PC-9 (cell line): ENCODE results near the gene S100A4. TPM values are rescaled to one million over a fixed set of nuclear protein-coding genes. Genes with fewer than 3 reads are reported as not detected.
A peak's percentile ranks its signal among the peaks of the same experiment; 100 is the strongest.

ENCODE experiments used
- BruUV-seq: library from RNA; stranded (reverse); fragments of 400-500 nt; replicated peaks from 2 replicates; lab custom pipeline; 2021; lab: Mats Ljungman, UMichigan
- CTCF ChIA-PET: fragments of 300-600 bp; sonication (Branson Sonifier 250); formaldehyde crosslinking; loops from one replicate; lab custom pipeline; 2022; ENCODE audit warnings: antibody characterized with exemption; lab: Charles Lee
- POLR2A ChIA-PET: fragments of 300-600 bp; sonication (Branson Sonifier 250); formaldehyde crosslinking; loops from one replicate; lab custom pipeline; 2022; ENCODE audit warnings: antibody characterized with exemption; ENCODE audit not compliant: unreplicated experiment; lab: Charles Lee
- DNase-seq, 2 experiments: peaks; one replicate each; pipeline versions ENCODE4 v3.0.0 to v3.0.0-alpha.2; 2015 to 2022; ENCODE audit warnings: mixed read lengths in 1 of 2
- H2AFZ ChIP-seq: fragments of 200-600 bp; sonication (generic); 2 replicates; pipeline ENCODE4 v1.8.1; 2017; ENCODE audit warnings: antibody characterized with exemption
- H3F3A ChIP-seq: fragments of 200-600 bp; sonication (generic); 2 replicates; pipeline ENCODE4 v1.8.1; 2017; ENCODE audit warnings: antibody characterized with exemption, mild to moderate bottlenecking, low read depth; ENCODE audit not compliant: insufficient read depth
- H3K27ac ChIP-seq: fragments of 200-600 bp; sonication (generic); 2 replicates; pipeline ENCODE4 v1.6.1; 2016; ENCODE audit warnings: mixed run types
- H3K27me3 ChIP-seq: fragments of 200-600 bp; sonication (generic); 2 replicates; pipeline ENCODE4 v1.6.1; 2016; ENCODE audit warnings: low read depth, mixed run types; ENCODE audit not compliant: insufficient read depth
- H3K36me3 ChIP-seq: fragments of 200-600 bp; sonication (generic); 2 replicates; pipeline ENCODE4 v1.6.1; 2016; ENCODE audit warnings: low read depth, mixed run types
- H3K4me1 ChIP-seq: fragments of 200-600 bp; sonication (generic); replicated peaks from 2 replicates; pipeline ENCODE4 v1.6.1; 2016; ENCODE audit warnings: mixed run types; ENCODE audit not compliant: insufficient read depth
- H3K4me2 ChIP-seq: fragments of 200-600 bp; sonication (generic); 2 replicates; pipeline ENCODE4 v1.6.1; 2017; ENCODE audit warnings: mixed run types
- H3K4me3 ChIP-seq: fragments of 200-600 bp; sonication (generic); 2 replicates; pipeline ENCODE4 v1.6.1; 2016; ENCODE audit warnings: mixed run types
- H3K79me2 ChIP-seq: fragments of 200-600 bp; sonication (generic); 2 replicates; pipeline ENCODE4 v1.6.1; 2017; ENCODE audit warnings: low read depth, mixed run types
- H3K9me2 ChIP-seq: fragments of 200-600 bp; sonication (generic); 2 replicates; pipeline ENCODE4 v1.8.1; 2017; ENCODE audit warnings: mild to moderate bottlenecking; ENCODE audit not compliant: insufficient read depth
- H3K9me3 ChIP-seq: fragments of 200-600 bp; sonication (generic); 2 replicates; pipeline ENCODE4 v1.8.1; 2016; ENCODE audit warnings: low read depth; ENCODE audit not compliant: insufficient read depth
- H4K20me1 ChIP-seq: fragments of 200-600 bp; sonication (generic); 2 replicates; pipeline ENCODE4 v1.8.1; 2017; ENCODE audit not compliant: insufficient read depth
- EZH2 ChIP-seq: fragments of 200-600 bp; sonication (generic); IDR thresholded peaks from 2 replicates; pipeline ENCODE4 v1.8.0; 2017; ENCODE audit warnings: antibody characterized with exemption, low read depth
- intact Hi-C: fragments of 100-400 bp; cut with micrococcal nuclease; formaldehyde crosslinking; loops from one replicate; pipeline ENCODE4 v1.10.0; 2022; ENCODE audit not compliant: unreplicated experiment
- total RNA-seq: library from RNA; stranded (reverse); gene quantifications from 2 replicates; pipeline ENCODE4 v1.2.3, GENCODE V29; 2021
- TF ChIP-seq, protein P1 (sequence below): fragments of 200-600 bp; sonication (generic); conservative IDR thresholded peaks from 2 replicates; pipeline ENCODE4 v1.6.1; 2017; ENCODE audit warnings: mixed run types, antibody characterized with exemption, mild to moderate bottlenecking, moderate library complexity

The S100A4 gene
- total RNA-seq, 1 experiment from 2014 or later: 303 TPM

DNA sequence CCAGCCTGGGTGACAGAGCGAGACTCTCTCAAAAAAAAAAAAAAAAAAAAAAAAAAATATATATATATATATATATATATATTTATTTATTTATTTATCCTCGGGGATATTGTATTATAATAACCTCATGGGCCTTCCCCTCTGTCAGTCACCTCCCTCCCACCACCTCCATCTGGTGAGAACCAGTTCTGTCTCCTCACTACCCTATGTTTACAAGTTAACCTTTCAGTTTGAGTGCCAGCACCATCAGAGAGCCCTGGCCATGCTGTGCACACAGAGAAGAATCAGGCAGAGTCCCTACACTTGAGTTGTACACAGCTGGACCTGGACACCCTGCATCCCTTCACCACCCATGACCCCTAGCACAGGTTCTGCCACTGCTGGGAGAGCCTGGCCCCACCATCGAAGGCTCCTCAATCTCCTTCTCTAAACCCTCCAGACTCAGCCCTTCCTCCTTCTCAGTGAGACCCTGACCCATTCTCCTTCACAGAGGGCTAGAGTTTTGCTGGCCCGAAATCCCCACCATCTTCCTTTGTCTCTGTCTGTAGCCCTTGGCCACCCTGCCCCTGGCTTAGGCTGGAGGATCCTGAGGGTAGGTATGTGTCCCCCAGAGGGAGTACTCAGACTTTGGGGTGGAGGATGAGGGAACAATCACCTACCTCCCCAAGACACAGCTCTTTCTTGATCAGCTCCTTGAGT lies 6.1 kb downstream of the S100A4 start:
- Histone ChIP-seq H3K27ac (peak overlapping the region; percentile 94), H3K4me2 (peak overlapping the region; percentile 89), H3K4me1 (peaks cover 85% of the 10 kb centered on the region), H3K27me3 (no peaks in the 10 kb centered on the region), H3F3A (peaks cover 72% of the 10 kb centered on the region), H3K9me3 (no peaks in the 10 kb centered on the region), H3K36me3 (peaks cover 6% of the 10 kb centered on the region), H2AFZ (no peak overlapping the region), H4K20me1 (peaks cover 4% of the 10 kb centered on the region; the same call in 1 of the 2 replicates), H3K9me2 (no peaks in the 10 kb centered on the region), H3K79me2 (peaks cover 25% of the 10 kb centered on the region), H3K4me3 (peak overlapping the region; percentile 34; the same call in 1 of the 2 replicates)
- TF ChIP-seq, protein P1, sequence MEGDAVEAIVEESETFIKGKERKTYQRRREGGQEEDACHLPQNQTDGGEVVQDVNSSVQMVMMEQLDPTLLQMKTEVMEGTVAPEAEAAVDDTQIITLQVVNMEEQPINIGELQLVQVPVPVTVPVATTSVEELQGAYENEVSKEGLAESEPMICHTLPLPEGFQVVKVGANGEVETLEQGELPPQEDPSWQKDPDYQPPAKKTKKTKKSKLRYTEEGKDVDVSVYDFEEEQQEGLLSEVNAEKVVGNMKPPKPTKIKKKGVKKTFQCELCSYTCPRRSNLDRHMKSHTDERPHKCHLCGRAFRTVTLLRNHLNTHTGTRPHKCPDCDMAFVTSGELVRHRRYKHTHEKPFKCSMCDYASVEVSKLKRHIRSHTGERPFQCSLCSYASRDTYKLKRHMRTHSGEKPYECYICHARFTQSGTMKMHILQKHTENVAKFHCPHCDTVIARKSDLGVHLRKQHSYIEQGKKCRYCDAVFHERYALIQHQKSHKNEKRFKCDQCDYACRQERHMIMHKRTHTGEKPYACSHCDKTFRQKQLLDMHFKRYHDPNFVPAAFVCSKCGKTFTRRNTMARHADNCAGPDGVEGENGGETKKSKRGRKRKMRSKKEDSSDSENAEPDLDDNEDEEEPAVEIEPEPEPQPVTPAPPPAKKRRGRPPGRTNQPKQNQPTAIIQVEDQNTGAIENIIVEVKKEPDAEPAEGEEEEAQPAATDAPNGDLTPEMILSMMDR: no peak
- no peak for TF ChIP-seq EZH2
- intact Hi-C loops: loop anchor here (10.0 kb wide), 1 partner anchor 425 kb away; the partner anchor contains the start of genes CREB3L4 and SLC39A1
- DNase-seq: no peak
- CTCF ChIA-PET: interaction anchor here (0.6 kb wide), 1 partner anchor 31 kb away, joined by 13 read pairs; no protein-coding TSS in a partner anchor
- no TSS peak for BruUV-seq
- POLR2A ChIA-PET: interaction anchor here (0.6 to 1.1 kb wide), 2 partner anchors 29 to 73 kb away, joined by 3 read pairs; partner anchors contain the start of gene S100A16

GRCh38 chr1:153538315-153538821 lies 7.2 kb downstream of the S100A4 start:
- Histone ChIP-seq H3K4me1 (peaks cover 84% of the 10 kb centered on the region), H2AFZ (no peak overlapping the region)

DNA sequence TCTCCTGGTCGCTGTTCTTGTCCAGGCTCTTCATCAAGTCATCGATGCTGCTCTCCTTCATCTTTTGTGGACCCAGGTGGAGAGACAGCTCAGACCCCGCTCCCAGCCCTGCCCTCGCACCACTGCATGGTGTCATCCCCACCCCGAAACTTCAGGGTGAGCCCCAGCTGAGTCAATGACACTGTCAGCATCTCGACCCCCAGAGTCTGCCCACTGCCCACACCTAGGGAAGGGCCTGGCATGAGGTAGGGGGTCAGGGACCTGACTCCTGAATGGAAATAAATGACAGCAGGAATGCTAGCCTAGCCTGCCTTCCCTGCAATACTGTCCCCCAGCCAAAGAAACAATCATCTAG lies 8.3 kb downstream of the S100A4 start:
- ChIA-PET CTCF (interaction anchor here (0.6 kb wide), 1 partner anchor 429 kb away, joined by 3 read pairs; no protein-coding TSS in a partner anchor), POLR2A (no interaction called here)
- H3K36me3 ChIP-seq: peaks cover 11% of the 10 kb centered on the region
- H3K27me3 ChIP-seq: no peaks in the 10 kb centered on the region
- H3K4me2 ChIP-seq: peak overlapping the region; percentile 86
- H3K4me1 ChIP-seq: peaks cover 84% of the 10 kb centered on the region
- no peaks in the 10 kb centered on the region for H3K9me3 ChIP-seq
- intact Hi-C loops: loop anchor here (10.0 kb wide), 1 partner anchor 427 kb away; the partner anchor contains the start of genes CREB3L4 and SLC39A1
- H3K9me2 ChIP-seq: no peaks in the 10 kb centered on the region
- H4K20me1 ChIP-seq: peaks cover 10% of the 10 kb centered on the region
- no peak overlapping the region for H2AFZ ChIP-seq
- H3K4me3 ChIP-seq: no peak overlapping the region
- no peak for TF ChIP-seq EZH2
- TF ChIP-seq, protein P1: no peak
- no peak overlapping the region for H3K27ac ChIP-seq
- peaks cover 21% of the 10 kb centered on the region for H3K79me2 ChIP-seq
- peaks cover 83% of the 10 kb centered on the region for H3F3A ChIP-seq
- no peak for DNase-seq
- BruUV-seq: no TSS peak

More at GRCh38 chr1:153538315-153538821, 7.2 kb downstream of the S100A4 start:
- peak overlapping the region; percentile 68 for H3K27ac ChIP-seq
- no peaks in the 10 kb centered on the region for H3K27me3 ChIP-seq
- ChIA-PET POLR2A (no interaction called here), CTCF (no interaction called here)
- H4K20me1 ChIP-seq: peaks cover 10% of the 10 kb centered on the region
- no peaks in the 10 kb centered on the region for H3K9me2 ChIP-seq
- no TSS peak for BruUV-seq
- peaks cover 84% of the 10 kb centered on the region for H3F3A ChIP-seq
- H3K79me2 ChIP-seq: peaks cover 22% of the 10 kb centered on the region
- DNase-seq: peak in 1 of 2 experiments; percentile 76
- peak overlapping the region; percentile 53 for H3K4me2 ChIP-seq
- H3K9me3 ChIP-seq: no peaks in the 10 kb centered on the region
- no peak for TF ChIP-seq EZH2
- TF ChIP-seq, protein P1: no peak
- H3K36me3 ChIP-seq: peaks cover 11% of the 10 kb centered on the region
- no peak overlapping the region for H3K4me3 ChIP-seq
- intact Hi-C loops: loop anchor here (10.0 kb wide), 1 partner anchor 426 kb away; the partner anchor contains the start of genes CREB3L4 and SLC39A1
